ENCODE measurements around the gene SLCO2A1.

DNA sequence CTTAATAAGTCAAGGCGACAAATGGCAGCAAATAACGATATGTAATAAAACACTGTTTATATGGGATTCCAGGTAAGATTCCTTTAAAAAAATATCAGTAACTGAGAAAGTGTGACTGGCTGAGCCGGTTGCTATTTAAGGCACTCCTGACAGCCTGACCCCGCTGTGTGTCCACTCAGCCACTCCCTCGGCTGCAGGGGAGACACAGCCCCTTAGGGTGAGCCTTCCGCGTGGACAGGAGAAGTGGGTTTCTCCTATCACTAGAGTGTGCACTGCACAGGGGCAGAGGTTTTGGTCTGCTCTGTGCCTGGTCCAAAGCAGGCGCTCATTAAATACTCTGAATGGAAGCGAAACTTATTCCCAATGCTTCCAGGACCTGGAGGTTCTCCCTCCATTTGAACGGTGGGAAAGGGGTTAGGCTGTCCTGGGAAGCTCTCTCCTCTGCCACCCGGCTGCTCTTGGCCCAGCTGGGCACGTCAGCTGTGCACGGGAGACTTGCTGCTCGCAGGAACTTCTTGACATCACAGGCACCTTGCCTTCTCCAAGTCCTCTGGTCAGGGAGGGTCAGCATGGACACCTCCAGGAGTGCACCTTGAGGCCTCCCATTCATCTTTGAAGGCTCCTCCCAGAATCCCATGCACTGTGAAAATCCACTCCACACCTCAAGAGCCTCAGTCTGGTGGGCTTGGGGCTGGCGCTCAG is 43.3 kb upstream of the SLCO2A1 start:
- TF ChIP-seq, protein P1, sequence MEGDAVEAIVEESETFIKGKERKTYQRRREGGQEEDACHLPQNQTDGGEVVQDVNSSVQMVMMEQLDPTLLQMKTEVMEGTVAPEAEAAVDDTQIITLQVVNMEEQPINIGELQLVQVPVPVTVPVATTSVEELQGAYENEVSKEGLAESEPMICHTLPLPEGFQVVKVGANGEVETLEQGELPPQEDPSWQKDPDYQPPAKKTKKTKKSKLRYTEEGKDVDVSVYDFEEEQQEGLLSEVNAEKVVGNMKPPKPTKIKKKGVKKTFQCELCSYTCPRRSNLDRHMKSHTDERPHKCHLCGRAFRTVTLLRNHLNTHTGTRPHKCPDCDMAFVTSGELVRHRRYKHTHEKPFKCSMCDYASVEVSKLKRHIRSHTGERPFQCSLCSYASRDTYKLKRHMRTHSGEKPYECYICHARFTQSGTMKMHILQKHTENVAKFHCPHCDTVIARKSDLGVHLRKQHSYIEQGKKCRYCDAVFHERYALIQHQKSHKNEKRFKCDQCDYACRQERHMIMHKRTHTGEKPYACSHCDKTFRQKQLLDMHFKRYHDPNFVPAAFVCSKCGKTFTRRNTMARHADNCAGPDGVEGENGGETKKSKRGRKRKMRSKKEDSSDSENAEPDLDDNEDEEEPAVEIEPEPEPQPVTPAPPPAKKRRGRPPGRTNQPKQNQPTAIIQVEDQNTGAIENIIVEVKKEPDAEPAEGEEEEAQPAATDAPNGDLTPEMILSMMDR (IDR thresholded peaks at IDR 0.05): no peak
- no peak for TF ChIP-seq POLR2A (IDR thresholded peaks at IDR 0.05)
